Common myeloid progenitor, CD34-positive (primary cell): ENCODE measurements around the gene CATSPERZ.

Experiments used
- CTCF ChIA-PET: fragments of 350-600 bp; sonication (Branson Sonifier 250); formaldehyde crosslinking; loops from one replicate; lab custom pipeline; 2021; ENCODE audit warnings: antibody characterized with exemption; lab: Charles Lee
- POLR2A ChIA-PET: fragments of 350-600 bp; sonication (Branson Sonifier 250); formaldehyde crosslinking; loops from one replicate; lab custom pipeline; 2021; ENCODE audit warnings: antibody characterized with exemption; lab: Charles Lee
- DNase-seq, 3 donors: peaks; one replicate each; pipeline versions ENCODE4 v3.0.0 to v3.0.0-alpha.2; 2013
- H3K27ac ChIP-seq, 2 experiments: 1 replicate in 1 of 2; 2 replicates in 1 of 2; pipeline ENCODE4 v1.7.0; 2013; ENCODE audit warnings: inconsistent platforms in 2 of 2, low read length in 2 of 2, mild to moderate bottlenecking in 2 of 2, low read depth in 1 of 2, moderate library complexity in 1 of 2; ENCODE audit not compliant: severe bottlenecking in 2 of 2, insufficient read depth in 1 of 2, poor library complexity in 1 of 2
- H3K27me3 ChIP-seq, 5 experiments: replicated peaks in 2 of 5; 1 replicate in 3 of 5; 2 replicates in 2 of 5; pipeline versions ENCODE4 v1.6.1 to v1.7.0; 2013; ENCODE audit warnings: low read length in 4 of 5, mild to moderate bottlenecking in 2 of 5, moderate library complexity in 2 of 5, inconsistent platforms in 1 of 5; ENCODE audit not compliant: insufficient read depth in 5 of 5, control insufficient read depth in 4 of 5
- H3K36me3 ChIP-seq, 4 experiments: 1 replicate in 2 of 4; 2 replicates in 2 of 4; pipeline versions ENCODE4 v1.6.1 to v1.7.0; 2013; ENCODE audit warnings: low read length in 3 of 4, control low read depth in 1 of 4, mild to moderate bottlenecking in 1 of 4; ENCODE audit not compliant: control insufficient read depth in 4 of 4, insufficient read depth in 4 of 4
- H3K4me1 ChIP-seq, 4 experiments: 1 replicate in 3 of 4; 2 replicates in 1 of 4; pipeline versions ENCODE4 v1.6.1 to v1.7.1; 2013; ENCODE audit warnings: low read length in 3 of 4, mild to moderate bottlenecking in 3 of 4, control low read depth in 1 of 4, inconsistent platforms in 1 of 4, moderate library complexity in 1 of 4; ENCODE audit not compliant: control insufficient read depth in 4 of 4, insufficient read depth in 4 of 4; ENCODE audit errors: control extremely low read depth in 1 of 4
- H3K4me3 ChIP-seq, 7 experiments: 1 replicate in 4 of 7; 2 replicates in 3 of 7; pipeline versions ENCODE4 v1.5.1 to v1.7.0; 2013; ENCODE audit warnings: mild to moderate bottlenecking in 7 of 7, low read length in 6 of 7, moderate library complexity in 6 of 7, inconsistent platforms in 2 of 7, low read depth in 2 of 7, control low read depth in 1 of 7; ENCODE audit not compliant: insufficient read depth in 4 of 7, control insufficient read depth in 1 of 7; ENCODE audit errors: extremely low read depth in 1 of 7
- H3K9me3 ChIP-seq, 5 experiments: 1 replicate in 4 of 5; 2 replicates in 1 of 5; pipeline versions ENCODE4 v1.6.1 to v1.7.1; 2013; ENCODE audit warnings: low read length in 4 of 5, mild to moderate bottlenecking in 2 of 5, inconsistent platforms in 1 of 5, low read depth in 1 of 5, moderate library complexity in 1 of 5; ENCODE audit not compliant: control insufficient read depth in 4 of 5, insufficient read depth in 2 of 5; ENCODE audit errors: control extremely low read depth in 1 of 5
- WGBS: methylation state at CpG from one replicate; pipeline ENCODE4 v1.1.5; 2013; ENCODE audit not compliant: insufficient coverage; 5-methylcytosine and 5-hydroxymethylcytosine counted together

The CATSPERZ gene

GRCh38 chr11:64258946-64259532 is 41.1 kb upstream of the CATSPERZ start:
- no peaks in the 10 kb centered on the region for H3K9me3 ChIP-seq
- H3K27ac ChIP-seq = no peak overlapping the region
- 97% methylated on average over 32 of the region's 32 CpGs for WGBS
- CTCF ChIA-PET = interaction anchor here (1.0 to 2.9 kb wide), 6 partner anchors 9 to 53 kb away, joined by 3 to 13 read pairs (median 6); partner anchors contain the start of genes ESRRA and FERMT3
- H3K36me3 ChIP-seq = peaks cover 3 to 84% (median 50%) of the 10 kb centered on the region in 4 experiments
- H3K4me3 ChIP-seq = no peak overlapping the region
- DNase-seq = no peak
- H3K27me3 ChIP-seq = no peaks in the 10 kb centered on the region
- no peaks in the 10 kb centered on the region for H3K4me1 ChIP-seq
- POLR2A ChIA-PET = no interaction called here

DNA sequence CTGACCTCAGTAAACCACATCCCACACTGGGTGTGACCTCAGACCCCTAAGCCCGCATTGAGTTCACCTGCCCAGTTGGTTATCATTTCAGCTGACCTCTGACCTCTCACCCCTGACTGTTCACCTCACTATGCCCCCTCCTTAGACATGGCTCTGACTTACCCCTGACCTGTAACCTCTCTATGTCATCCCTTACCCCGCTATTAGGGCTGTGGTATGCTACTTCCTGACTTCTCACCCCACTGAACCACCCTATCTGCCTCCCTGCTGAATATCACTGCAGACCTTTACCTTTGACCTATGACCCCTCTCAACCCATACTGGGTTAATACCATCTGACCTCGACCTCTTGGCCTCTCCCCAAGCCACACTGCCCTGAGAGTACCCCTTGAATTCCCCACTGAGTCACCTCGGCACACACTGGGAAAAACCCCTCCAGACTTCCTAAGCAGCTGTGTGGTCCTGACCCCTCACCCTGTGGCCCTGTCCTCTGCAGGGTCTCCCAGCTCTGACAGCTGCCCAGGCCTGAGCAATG is 40.6 kb upstream of the CATSPERZ start:
- Histone ChIP-seq H3K4me3 (no peak overlapping the region), H3K4me1 (no peaks in the 10 kb centered on the region), H3K27me3 (no peaks in the 10 kb centered on the region), H3K9me3 (no peaks in the 10 kb centered on the region), H3K36me3 (peaks cover 3 to 84% (median 51%) of the 10 kb centered on the region in 4 experiments), H3K27ac (no peak overlapping the region)
- DNase-seq = no peak
- ChIA-PET CTCF (interaction anchor here (1.0 to 2.9 kb wide), 4 partner anchors 9 to 16 kb away, joined by 3 to 13 read pairs (median 7); no protein-coding TSS in a partner anchor), POLR2A (no interaction called here)
- WGBS = 91% methylated on average over 4 of the region's 4 CpGs

- no peak for DNase-seq
- CTCF ChIA-PET = interaction anchor here (2.9 kb wide), 1 partner anchor 10 kb away, joined by 11 read pairs; no protein-coding TSS in a partner anchor
- peaks cover 3 to 81% (median 49%) of the 10 kb centered on the region in 4 experiments for H3K36me3 ChIP-seq
- no peaks in the 10 kb centered on the region for H3K4me1 ChIP-seq
- POLR2A ChIA-PET = interaction anchor here (0.6 kb wide), 1 partner anchor 8 kb away, joined by 4 read pairs; no protein-coding TSS in a partner anchor
- WGBS = 96% methylated on average over 5 of the region's 6 CpGs
- no peak overlapping the region for H3K27ac ChIP-seq
- H3K9me3 ChIP-seq = no peaks in the 10 kb centered on the region
- H3K4me3 ChIP-seq = no peak overlapping the region
- H3K27me3 ChIP-seq = no peaks in the 10 kb centered on the region
These were observed 39.9 kb upstream of the CATSPERZ start for GRCh38 chr11:64260147-64260708.

DNA sequence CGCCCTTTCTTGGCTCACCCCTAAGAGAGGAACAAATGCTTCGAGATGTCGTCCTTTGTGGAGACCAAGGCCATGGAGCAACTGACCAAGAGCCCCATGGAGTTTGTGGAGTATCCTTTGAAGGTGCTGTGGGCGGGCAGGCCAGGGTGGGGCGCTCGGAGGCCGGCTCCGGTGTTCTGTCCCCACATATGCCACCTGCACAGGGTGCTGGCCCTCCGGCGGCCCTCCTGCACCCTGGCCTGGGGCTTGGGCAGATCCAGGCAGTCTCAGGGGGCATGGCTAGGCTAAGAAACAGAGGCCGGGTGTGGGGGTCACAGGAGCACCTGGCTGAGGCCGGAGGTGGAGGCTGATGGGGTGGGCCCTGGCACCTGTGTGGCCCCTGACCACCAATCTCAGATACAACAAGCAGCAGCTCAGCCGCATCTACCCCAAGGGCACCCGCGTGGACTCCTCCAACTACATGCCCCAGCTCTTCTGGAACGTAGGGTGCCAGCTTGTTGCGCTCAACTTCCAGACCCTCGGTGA is 38.5 kb upstream of the CATSPERZ start:
- ChIA-PET POLR2A (no interaction called here), CTCF (interaction anchor here (1.3 to 11.4 kb wide), 2 partner anchors 12 to 40 kb away, joined by 3 to 106 read pairs; partner anchors contain the start of genes PLCB3 and PPP1R14B)
- H3K4me3 ChIP-seq = no peak overlapping the region
- 95% methylated on average over 13 of the region's 18 CpGs for WGBS
- no peaks in the 10 kb centered on the region for H3K9me3 ChIP-seq
- DNase-seq = no peak
- no peaks in the 10 kb centered on the region for H3K27me3 ChIP-seq
- H3K4me1 ChIP-seq = no peaks in the 10 kb centered on the region
- H3K27ac ChIP-seq = no peak overlapping the region
- H3K36me3 ChIP-seq = peaks cover 3 to 79% (median 46%) of the 10 kb centered on the region in 4 experiments

DNA sequence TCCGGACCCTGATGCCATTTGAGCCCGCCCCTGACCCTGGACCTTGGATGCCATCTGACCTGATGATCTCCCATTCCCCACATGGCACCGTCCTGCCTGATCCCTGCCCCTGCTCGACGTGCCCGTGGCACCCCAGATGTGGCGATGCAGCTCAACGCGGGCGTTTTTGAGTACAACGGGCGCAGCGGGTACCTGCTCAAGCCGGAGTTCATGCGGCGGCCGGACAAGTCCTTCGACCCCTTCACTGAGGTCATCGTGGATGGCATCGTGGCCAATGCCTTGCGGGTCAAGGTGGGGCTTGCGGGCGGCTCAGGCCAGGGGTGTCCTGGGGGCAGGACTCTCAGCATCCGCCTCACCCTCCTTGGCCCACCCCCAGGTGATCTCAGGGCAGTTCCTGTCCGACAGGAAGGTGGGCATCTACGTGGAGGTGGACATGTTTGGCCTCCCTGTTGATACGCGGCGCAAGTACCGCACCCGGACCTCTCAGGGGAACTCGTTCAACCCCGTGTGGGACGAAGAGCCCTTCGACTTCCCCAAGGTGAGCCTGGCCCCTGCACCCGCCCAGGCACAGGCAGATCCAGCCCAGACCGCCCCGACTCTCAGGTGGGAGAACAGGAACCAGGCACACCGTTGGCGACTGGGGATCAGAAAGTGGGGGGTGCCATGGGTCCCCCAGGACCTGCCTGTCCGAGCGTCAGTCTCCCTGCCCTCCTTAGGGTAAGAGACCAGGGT is 37.7 kb upstream of the CATSPERZ start:
- 96% methylated on average over 36 of the region's 42 CpGs for WGBS
- Histone ChIP-seq H3K27me3 (no peaks in the 10 kb centered on the region), H3K4me3 (no peak overlapping the region), H3K27ac (no peak overlapping the region), H3K9me3 (no peaks in the 10 kb centered on the region), H3K4me1 (peaks cover 0 to 6% (median 4%) of the 10 kb centered on the region in 4 experiments), H3K36me3 (peaks cover 3 to 77% (median 42%) of the 10 kb centered on the region in 4 experiments)
- POLR2A ChIA-PET = no interaction called here
- no peak for DNase-seq
- CTCF ChIA-PET = interaction anchor here (1.3 to 11.4 kb wide), 6 partner anchors 8 to 57 kb away, joined by 3 to 106 read pairs (median 13); partner anchors contain the start of genes FERMT3, PLCB3 and PPP1R14B

DNA sequence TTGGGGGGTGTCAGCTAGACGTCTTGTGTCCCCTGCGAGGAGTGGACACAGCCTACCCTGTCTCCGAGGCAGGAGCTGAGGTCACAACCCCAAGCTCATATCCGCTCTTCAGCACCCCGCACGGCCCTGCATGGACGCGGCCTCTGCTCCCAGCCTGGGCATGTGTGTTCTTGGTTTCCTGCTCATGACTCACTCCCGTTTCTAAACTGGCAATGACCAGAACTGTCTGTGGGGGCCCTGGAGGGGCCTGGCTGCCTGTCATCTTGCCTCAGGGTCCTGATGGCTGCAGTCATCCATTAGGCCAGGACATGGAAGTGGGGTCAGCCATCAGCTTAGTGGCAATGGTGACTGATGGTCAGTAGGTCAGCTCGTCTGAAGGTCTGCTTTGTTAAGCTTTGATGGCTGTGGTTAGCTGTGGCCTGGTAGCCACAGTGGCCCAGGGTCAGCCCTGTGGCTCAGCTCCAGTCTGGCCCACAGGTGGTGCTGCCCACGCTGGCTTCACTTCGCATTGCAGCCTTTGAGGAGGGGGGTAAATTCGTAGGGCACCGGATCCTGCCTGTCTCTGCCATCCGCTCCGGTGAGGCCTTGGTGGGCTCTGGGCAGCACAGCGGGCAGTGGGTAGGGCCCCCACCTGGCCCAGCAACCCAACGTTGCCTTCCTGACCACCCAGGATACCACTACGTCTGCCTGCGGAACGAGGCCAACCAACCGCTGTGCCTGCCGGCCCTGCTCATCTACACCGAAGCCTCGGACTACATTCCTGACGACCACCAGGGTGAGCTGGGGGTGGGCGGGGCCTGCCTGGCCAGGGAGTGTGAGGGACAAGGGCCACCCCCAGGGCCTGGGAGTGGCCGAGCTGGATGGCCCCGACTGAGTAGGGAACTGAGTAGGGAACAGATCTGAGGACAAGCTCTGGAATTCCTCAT is 36.9 kb upstream of the CATSPERZ start:
- H3K4me1 ChIP-seq = peaks cover 0 to 14% (median 13%) of the 10 kb centered on the region in 4 experiments
- ChIA-PET CTCF (interaction anchor here (1.3 to 11.4 kb wide), 7 partner anchors 8 to 58 kb away, joined by 3 to 106 read pairs (median 8); partner anchors contain the start of genes CATSPERZ, FERMT3, PLCB3 and PPP1R14B), POLR2A (no interaction called here)
- peaks cover 3 to 72% (median 41%) of the 10 kb centered on the region in 4 experiments for H3K36me3 ChIP-seq
- WGBS = 94% methylated on average over 21 of the region's 29 CpGs
- H3K27ac ChIP-seq = no peak overlapping the region
- no peaks in the 10 kb centered on the region for H3K9me3 ChIP-seq
- no peaks in the 10 kb centered on the region for H3K27me3 ChIP-seq
- H3K4me3 ChIP-seq = no peak overlapping the region
- no peak for DNase-seq
